Coronary artery (tissue), 2 donors: ENCODE results near the gene ADRM1.

Source experiments
- DNase-seq: peaks from one replicate; pipeline ENCODE4 v3.0.0-alpha.2; 2017; ENCODE audit warnings: low spot score
- H3K27ac ChIP-seq, 2 donors: fragments of 200-600 bp; sonication (generic); one replicate each; pipeline ENCODE4 v1.5.1; 2016 to 2019
- H3K4me3 ChIP-seq: fragments of 200-600 bp; sonication (generic); 2 replicates; pipeline ENCODE4 v1.5.1; 2016; ENCODE audit warnings: mild to moderate bottlenecking, moderate library complexity
- TF ChIP-seq, protein P1 (sequence below): fragments of 200-600 bp; sonication (generic); IDR thresholded peaks from one replicate; pipeline ENCODE4 v1.5.1; 2019; ENCODE audit warnings: antibody characterized with exemption

ADRM1 gene

DNA sequence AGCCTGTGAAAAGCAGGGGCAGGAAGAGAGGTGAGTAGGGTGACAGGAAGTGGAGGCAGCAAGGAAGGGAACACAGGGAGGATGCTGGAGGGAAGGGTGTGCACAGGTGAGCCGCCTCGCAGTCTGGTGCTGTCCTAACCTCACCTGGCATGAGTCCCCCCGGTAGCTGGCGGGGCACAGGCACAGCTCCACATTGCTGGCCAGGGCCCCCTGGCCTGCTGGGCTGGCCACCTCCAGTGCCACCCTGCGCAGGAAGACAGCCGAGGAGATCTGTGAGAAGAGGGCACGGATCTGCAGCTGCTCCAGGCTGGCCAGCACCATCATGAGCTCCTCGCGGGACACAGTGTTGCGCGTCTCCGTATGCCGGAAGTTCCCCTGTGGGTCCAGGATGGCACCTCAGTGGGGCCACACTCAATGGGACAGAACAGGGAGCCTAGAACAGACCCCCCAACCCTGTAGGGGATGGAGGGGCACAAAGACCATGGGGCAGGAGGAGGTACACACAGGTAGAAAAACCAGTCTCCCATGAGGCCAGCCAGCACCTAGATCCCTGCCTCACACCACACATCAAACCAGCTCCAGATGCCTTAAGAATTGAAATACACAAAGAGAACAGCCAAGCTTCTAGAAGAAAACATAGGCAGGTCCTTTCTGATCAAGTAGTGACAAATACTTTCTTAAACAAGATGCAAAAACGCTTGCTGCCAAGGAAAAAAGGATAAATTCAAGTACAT lies 22.5 kb downstream of the ADRM1 start:
- Histone ChIP-seq H3K27ac (no peak overlapping the region), H3K4me3 (no peak overlapping the region)
- no peak for DNase-seq
- TF ChIP-seq, protein P1, sequence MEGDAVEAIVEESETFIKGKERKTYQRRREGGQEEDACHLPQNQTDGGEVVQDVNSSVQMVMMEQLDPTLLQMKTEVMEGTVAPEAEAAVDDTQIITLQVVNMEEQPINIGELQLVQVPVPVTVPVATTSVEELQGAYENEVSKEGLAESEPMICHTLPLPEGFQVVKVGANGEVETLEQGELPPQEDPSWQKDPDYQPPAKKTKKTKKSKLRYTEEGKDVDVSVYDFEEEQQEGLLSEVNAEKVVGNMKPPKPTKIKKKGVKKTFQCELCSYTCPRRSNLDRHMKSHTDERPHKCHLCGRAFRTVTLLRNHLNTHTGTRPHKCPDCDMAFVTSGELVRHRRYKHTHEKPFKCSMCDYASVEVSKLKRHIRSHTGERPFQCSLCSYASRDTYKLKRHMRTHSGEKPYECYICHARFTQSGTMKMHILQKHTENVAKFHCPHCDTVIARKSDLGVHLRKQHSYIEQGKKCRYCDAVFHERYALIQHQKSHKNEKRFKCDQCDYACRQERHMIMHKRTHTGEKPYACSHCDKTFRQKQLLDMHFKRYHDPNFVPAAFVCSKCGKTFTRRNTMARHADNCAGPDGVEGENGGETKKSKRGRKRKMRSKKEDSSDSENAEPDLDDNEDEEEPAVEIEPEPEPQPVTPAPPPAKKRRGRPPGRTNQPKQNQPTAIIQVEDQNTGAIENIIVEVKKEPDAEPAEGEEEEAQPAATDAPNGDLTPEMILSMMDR, result no peak

DNA sequence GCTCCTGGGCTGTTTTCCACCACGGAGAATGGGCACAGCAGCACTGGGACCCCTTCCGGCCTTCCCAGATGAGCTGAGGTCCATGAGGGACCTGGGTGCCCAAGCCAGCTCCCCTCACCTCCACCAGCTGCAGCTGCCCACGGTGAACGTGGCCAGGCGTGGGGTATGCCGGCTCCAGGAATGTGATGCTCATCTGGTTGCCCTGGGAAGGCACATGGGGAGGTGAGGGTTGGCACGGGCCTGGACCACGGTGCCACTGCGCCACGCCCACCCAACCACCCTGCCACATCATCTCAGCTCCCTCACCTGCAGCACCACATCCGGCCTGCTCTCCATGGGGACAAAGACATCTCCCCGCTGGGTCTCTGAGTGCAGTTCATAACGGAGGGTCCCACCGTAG lies 23.8 kb downstream of the ADRM1 start:
- no peak for DNase-seq
- no peak overlapping the region for H3K27ac ChIP-seq
- H3K4me3 ChIP-seq, result no peak overlapping the region
- TF ChIP-seq, protein P1, result no peak

DNA sequence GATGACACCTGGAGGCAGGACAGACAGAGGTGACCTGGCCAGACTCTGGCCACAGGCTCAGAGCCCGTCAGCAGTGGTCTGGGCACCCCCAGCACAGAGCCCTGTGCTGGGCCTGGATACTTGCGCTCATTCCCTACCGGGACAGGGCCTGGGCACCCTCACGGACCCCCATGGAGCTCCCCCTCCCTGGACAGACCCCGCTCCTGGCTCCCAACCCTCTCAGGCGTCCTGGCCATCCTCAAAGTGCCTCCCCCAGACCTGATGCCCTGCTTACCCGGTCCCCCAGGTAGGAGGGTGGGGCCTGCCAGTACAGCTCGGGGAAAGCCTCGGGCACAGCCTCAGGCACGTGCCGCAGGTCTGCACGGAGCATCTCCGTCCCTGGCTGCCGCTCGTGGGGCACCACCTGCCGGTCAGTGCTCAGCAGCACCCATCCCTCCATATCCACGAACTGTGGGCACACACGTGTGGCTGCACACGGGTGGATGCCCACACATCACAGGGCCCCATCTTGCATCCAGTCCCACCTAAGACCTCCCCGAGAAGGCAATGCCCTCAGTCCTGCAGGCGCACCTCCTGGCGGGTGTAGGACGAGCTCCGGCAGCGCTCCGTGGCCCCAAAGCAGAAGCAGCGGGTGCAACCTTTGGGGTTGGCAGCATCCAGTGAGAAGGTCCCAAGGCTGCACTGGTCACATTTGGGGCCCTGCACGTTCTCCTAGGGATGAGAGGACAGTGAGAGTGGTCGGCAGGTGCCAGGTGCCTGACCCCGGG lies 24.3 kb downstream of the ADRM1 start:
- H3K4me3 ChIP-seq, result no peak overlapping the region
- no peak for DNase-seq
- H3K27ac ChIP-seq, result no peak overlapping the region
- TF ChIP-seq, protein P1, result no peak

DNA sequence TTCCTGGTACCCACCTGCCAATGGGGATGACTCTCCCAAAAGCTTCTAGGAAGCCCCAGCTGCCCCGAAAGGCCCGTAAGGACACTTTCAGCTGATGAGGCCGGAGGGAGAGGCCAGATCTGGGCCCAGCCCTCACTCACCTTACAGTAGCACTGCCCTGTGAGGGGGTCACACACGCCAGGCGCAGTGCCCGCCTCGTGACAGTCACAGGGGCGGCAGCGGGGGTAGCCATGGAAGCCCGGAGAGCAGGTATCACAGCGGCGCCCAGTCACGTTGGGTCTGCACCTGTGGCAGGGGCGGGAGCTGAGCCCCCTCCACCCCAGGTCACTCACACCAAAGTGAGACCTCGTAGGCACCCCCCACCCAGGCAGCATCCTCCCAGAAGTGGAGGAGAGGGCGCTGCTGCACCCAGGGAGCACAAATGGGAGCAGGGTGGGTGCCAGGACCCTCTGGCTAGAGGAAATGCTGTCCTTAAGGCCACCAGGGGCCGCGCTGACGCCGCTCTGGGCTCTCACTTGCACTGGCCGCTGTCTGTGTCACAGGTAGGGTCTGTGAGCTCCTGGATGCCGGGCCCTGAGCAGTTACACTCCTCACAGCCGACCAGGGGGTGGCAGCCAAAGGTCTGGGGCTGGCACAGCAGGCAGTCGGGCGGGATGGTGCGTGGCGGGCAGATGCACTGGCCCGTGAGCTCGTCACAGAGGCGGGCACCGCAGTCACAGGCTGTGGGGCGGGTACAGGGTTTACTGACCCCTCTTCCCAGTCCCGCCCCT lies 25.1 kb downstream of the ADRM1 start:
- TF ChIP-seq, protein P1, result no peak
- Histone ChIP-seq H3K4me3 (no peak overlapping the region), H3K27ac (no peak overlapping the region)
- no peak for DNase-seq

DNA sequence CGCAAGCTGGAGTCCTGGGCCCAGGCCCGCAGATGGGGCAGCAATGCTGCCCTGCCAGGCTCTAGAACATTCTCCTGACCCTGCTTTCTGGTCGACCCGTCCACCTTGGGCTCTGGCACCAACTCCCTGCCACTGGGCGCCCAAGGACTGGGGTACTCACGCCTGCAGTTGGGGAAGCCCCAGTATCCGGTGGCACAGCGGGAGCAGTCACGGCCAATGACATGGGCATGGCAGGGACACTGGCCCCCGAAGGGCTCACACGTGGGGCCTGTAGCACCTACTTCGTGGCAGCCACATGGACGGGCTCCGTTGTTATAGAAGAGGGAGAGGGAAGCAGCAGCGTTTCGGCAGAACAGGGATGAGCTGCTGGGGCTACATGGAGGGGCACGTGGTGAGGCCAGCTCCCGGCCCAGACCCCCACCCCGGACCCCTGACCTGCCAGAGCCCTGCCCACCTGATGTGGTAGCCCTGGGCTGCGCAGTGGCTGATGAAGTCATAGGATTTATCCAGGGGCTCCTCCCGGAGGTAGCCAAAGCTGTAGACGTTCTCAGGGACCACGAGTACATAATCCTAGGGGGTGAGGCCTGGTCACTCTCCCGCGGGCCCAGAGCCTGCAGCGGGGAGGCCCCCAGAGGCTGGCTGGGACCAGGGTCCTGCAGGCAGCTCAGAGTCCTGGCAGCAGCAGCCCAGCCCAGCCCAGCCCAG lies 26.0 kb downstream of the ADRM1 start:
- DNase-seq, result no peak
- TF ChIP-seq, protein P1, result no peak
- no peak overlapping the region for H3K27ac ChIP-seq
- H3K4me3 ChIP-seq, result no peak overlapping the region

DNA sequence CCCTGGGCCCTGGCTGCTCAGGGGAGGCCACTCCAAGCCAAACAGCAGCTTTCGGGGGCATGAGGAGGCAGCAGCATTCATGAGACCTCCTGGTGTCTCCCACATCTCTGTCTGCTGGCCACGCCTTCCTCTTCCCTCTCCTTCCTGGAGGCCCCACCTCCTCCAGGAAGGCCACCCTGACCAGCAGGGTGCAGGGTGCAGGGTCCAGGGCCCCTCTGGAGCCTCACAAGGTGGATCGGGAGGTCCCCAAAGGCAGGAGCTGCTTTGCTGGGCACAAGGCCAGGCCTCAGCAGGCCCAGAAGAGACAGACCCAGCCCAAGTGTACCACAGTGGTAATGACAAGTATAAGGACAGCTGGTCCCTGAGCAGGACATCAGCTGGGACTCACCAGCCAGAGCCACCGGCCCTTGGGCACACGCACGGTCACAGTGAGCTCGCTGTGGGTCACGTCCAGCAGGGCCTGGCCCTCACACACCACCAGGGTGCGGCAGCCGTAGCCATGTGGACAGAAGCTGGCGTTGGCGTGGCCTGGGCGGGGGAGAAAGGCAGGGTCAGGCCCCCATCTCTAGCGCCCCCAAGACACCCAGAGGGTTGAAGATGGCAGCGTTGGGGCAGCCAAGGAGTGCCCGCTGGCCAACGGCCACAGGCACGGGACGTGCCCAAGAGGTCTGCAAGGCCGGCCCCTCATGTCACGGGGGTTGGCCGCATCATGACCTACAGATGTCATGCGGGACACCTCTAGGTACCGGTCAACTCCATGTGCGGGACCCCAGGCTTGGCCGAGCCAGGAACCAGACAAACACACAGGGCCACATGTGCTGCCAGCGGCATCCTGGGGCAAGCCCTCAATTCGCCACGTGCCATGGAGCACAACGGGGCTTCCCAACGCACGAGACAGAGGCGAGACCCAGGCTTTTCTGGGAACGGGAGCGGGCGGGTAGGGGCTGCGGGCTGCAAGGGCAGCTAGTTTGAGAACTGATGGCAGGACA lies 26.9 kb downstream of the ADRM1 start:
- Histone ChIP-seq H3K4me3 (no peak overlapping the region), H3K27ac (no peak overlapping the region)
- TF ChIP-seq, protein P1, result no peak
- no peak for DNase-seq
